Mesodermal cell (in vitro differentiated cells): ENCODE data around the gene RRAGA. TPM values are rescaled to one million over a fixed set of nuclear protein-coding genes. Genes with fewer than 3 reads are reported as not detected.
"Not testable (repeated sequence)": the region's sequence is repeated elsewhere in the genome, so short reads cannot be mapped to it uniquely, and the experiment has no call there.

Experiments
- H3K27ac ChIP-seq: 2 replicates; pipeline ENCODE4 v1.7.0; 2013; ENCODE audit warnings: mild to moderate bottlenecking, low read depth, low read length, moderate library complexity; ENCODE audit not compliant: severe bottlenecking
- H3K36me3 ChIP-seq: 2 replicates; pipeline ENCODE4 v1.7.1; 2013; ENCODE audit warnings: mild to moderate bottlenecking, low read length, moderate library complexity; ENCODE audit not compliant: control insufficient read depth, insufficient read depth
- H3K4me1 ChIP-seq: one replicate; pipeline ENCODE4 v1.7.1; 2013; ENCODE audit warnings: mild to moderate bottlenecking, low read length; ENCODE audit not compliant: insufficient read depth, control insufficient read depth, poor library complexity, severe bottlenecking
- H3K4me3 ChIP-seq: 2 replicates; pipeline ENCODE4 v1.7.0; 2013; ENCODE audit warnings: low read length, control low read depth, mild to moderate bottlenecking; ENCODE audit not compliant: insufficient read depth, poor library complexity, severe bottlenecking; ENCODE audit errors: extremely low read depth
- H3K9me3 ChIP-seq: 2 replicates; pipeline ENCODE4 v1.7.1; 2013; ENCODE audit warnings: mild to moderate bottlenecking, low read length, moderate library complexity; ENCODE audit not compliant: control insufficient read depth
- WGBS, 2 experiments: methylation state at CpG; one replicate each; pipeline ENCODE4 v1.1.5; 2013; ENCODE audit warnings: missing lambda C conversion rate in 2 of 2; ENCODE audit not compliant: insufficient coverage in 2 of 2; 5-methylcytosine and 5-hydroxymethylcytosine counted together
- polyA plus RNA-seq, 2 experiments: library from polyadenylated mRNA; stranded (reverse); fragments of 50-300 nt; gene quantifications; one replicate each; pipeline ENCODE4 v1.2.3, GENCODE V29; 2013

Gene RRAGA, protein sequence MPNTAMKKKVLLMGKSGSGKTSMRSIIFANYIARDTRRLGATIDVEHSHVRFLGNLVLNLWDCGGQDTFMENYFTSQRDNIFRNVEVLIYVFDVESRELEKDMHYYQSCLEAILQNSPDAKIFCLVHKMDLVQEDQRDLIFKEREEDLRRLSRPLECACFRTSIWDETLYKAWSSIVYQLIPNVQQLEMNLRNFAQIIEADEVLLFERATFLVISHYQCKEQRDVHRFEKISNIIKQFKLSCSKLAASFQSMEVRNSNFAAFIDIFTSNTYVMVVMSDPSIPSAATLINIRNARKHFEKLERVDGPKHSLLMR
- polyA plus RNA-seq (2013, experiment 1 of 2), result 83.9 TPM
- 74.8 TPM for polyA plus RNA-seq (2013, experiment 2 of 2)

DNA sequence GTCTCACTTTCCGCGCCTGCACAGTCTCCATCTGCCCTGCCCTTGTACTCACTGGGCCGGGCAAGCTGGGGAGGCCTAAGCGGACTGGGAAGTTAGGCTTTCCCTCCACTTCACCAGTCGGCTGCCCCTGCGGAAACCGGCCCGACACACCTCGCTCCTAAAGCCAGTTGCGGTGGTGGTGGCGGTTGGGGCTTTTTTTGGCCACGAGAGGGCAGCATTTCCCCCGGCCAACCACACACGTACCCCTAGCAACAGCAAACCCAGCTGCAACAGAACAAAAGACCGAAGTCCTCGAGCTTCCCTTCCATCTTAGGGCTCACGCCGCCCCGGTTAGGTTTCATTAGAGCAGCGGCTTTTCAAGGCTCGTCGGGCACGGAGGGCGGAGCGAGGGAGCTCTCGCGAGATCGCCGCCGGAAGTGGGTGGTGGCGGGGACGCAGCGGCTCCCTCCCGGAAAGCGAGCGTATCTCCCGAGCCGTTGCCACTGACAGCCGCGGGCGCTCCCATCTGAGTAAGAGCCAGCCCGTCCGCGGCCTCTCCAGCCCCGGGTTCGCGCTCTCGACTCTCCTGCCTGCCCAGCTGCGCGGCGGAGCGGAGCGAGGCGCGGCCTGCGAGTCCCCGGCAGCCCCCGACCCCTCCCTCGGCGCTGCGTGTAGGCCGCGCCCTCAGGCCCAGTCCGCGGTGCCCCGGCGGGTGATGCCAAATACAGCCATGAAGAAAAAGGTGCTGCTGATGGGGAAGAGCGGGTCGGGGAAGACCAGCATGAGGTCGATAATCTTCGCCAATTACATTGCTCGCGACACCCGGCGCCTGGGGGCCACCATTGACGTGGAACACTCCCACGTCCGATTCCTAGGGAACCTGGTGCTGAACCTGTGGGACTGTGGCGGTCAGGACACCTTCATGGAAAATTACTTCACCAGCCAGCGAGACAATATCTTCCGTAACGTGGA is at the start of gene RRAGA:
Gene RRAGA, plus strand, starts transcription at position 462 of the 951 bp plus-strand sequence. Its CDS starts 233 bp downstream, at position 695.
- no peaks in the 10 kb centered on the region for H3K36me3 ChIP-seq
- WGBS, 2 experiments, result 0 to 1% methylated on average over 63 to 77 of the region's 82 CpGs
- H3K4me1 ChIP-seq, result no peaks in the 10 kb centered on the region
- peak within 1 kb of the TSS; percentile 97 for H3K27ac ChIP-seq
- H3K4me3 ChIP-seq, result peak within 1 kb of the TSS; percentile 96
- H3K9me3 ChIP-seq, result no peaks in the 10 kb centered on the region

DNA sequence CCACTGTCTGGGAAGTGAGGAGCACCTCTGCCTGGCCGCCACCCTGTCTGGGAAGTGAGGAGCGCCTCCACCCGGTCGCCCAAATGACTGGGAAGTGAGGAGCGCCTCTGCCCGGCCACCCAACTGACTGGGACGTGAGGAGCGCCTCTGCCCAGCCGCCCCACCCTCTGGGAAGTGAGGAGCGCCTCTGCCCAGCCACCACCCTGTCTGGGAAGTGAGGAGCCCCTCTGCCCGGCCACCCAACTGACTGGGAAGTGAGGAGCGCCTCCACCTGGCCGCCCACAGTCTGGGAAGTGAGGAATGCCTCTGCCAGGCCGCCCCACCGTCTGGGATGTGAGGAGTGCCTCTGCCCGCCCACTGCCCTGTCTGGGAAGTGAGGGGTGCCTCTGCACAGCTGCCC is 49.1 kb upstream of the RRAGA start:
- no peak overlapping the region for H3K4me3 ChIP-seq
- H3K27ac ChIP-seq, result no peak overlapping the region
- H3K9me3 ChIP-seq, result peaks cover 10% of the 10 kb centered on the region
- H3K4me1 ChIP-seq, result no peaks in the 10 kb centered on the region
- WGBS, 2 experiments, result 80 to 81% methylated on average over 9 to 16 of the region's 16 CpGs
- H3K36me3 ChIP-seq, result no peaks in the 10 kb centered on the region

DNA sequence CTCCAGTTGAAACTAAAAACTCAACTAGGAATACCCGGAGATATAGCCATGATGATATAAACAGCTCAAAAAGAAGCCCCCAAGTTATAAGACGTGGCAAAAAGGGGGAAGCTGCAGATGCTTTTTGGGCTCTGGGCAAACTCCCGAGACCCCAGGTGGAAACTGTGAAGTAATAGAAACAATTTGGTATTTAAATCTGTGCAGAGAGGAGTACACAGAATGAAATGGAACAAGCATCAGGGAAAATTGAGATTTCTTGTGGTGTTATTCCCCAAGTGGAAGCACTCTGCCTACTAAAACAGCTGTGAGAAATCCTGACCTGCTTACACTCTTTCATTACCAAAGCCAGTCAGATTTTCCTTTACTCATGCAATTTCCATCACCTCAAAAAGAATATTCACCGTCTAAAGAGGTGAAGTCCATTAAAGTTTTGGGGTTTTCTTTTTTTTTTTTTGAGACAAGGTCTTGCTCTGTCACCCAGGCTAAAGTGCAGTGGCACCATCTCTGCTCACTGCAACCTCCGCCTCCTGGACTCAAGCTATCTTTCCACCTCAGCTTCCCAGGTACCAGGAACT is 39.7 kb upstream of the RRAGA start:
- WGBS, 2 experiments, result 86 to 91% methylated on average over 3 of the region's 5 CpGs
- H3K4me3 ChIP-seq, result no peak overlapping the region
- no peaks in the 10 kb centered on the region for H3K4me1 ChIP-seq
- no peaks in the 10 kb centered on the region for H3K9me3 ChIP-seq
- no peaks in the 10 kb centered on the region for H3K36me3 ChIP-seq
- H3K27ac ChIP-seq, result no peak overlapping the region

DNA sequence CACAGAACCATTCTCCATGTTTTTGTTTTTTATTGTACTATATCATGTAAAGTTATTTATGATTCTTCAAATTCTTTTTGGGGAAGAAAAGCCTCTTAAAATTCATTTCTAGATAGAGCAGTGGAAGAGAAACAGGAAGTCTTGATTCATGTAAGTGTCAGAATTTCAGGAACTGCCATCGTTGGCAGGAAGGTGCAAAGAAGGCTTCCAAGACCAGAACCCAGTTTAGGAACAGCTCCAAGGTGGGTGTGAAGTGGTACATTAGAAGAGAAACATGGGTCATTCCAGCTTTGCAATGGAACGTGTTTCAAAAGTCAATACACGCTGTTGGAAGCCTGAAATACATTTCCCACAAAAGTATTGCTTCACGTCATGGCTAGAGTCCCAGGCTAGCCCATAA is 31.0 kb upstream of the RRAGA start:
- no peaks in the 10 kb centered on the region for H3K36me3 ChIP-seq
- WGBS, 2 experiments, result 86 to 88% methylated on average over 4 of the region's 4 CpGs
- H3K4me3 ChIP-seq, result no peak overlapping the region
- no peak overlapping the region for H3K27ac ChIP-seq
- H3K9me3 ChIP-seq, result no peaks in the 10 kb centered on the region
- no peaks in the 10 kb centered on the region for H3K4me1 ChIP-seq

DNA sequence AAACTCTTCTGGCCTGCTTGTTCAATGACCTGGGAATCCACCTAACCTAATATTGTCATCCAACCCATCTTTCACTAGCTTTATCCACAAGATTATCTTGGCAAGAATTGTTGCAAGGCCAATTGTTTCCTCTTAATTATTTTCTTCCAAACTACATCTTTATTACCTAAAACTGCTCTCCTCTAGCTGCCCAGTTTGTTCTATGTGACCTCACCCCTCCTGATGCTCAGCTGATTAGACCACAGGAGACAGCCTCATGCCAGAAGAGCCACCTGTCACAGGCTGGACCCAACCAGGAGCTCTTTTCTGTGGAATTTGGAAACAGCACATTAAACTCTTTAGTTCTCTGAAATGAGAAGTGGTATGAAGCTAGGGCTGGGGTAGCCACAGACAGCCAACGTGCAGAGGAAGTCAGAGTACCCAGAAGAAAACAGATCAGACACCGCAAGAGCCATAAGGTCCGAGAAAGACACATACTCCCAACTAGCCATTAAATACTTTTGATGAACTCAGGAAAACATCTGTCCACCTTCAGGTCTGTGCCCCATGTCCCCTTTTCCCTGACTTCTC is 28.3 kb upstream of the RRAGA start:
- no peaks in the 10 kb centered on the region for H3K4me1 ChIP-seq
- WGBS, 2 experiments, result 87% methylated on average over 3 of the region's 3 CpGs; no CpG with 5 or more reads in 1 of the 2 experiments
- no peak overlapping the region for H3K4me3 ChIP-seq
- no peaks in the 10 kb centered on the region for H3K9me3 ChIP-seq
- H3K36me3 ChIP-seq, result no peaks in the 10 kb centered on the region
- no peak overlapping the region for H3K27ac ChIP-seq

DNA sequence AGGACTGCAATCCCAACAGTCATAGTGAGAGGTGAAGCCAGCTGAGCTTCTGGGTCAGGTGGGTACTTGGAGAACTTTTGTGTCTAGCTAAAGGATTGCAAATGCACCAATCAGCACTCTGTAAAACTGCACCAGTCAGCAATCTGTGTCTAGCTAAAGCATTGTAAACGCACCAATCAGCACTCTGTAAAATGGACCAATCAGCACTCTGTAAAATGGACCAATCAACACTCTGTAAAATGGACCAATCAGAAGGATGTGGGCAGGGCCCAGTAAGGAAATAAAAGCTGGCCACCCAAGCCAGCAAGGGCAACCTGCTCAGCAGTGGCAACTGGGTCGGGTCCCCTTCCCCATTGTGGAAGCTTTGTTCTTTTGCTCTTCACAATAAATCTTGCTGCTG is 27.6 kb upstream of the RRAGA start:
- H3K4me3 ChIP-seq, H3K36me3 ChIP-seq, H3K9me3 ChIP-seq, H3K27ac ChIP-seq, H3K4me1 ChIP-seq: not testable (repeated sequence)
- WGBS, 2 experiments, result 94 to 96% methylated on average over 2 of the region's 2 CpGs

DNA sequence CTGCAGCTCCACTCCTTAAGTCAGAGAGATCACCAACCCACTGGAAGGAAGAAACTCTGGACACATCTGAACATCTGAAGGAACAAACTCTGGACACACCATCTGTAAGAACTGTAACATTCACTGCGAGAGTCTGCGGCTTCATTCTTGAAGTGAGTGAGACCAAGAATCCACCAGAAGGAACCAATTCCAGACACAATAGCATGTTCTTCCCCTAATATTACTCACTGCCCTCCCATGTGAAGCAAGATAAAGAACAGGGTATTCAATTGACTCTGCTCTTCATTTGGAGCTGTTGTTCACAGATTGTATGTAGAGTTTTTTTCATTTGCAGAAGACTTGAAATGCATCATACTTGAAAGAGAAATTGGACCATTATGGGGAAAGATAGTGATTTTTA is 27.0 kb upstream of the RRAGA start:
- Histone ChIP-seq H3K36me3 (no peaks in the 10 kb centered on the region), H3K27ac (no peak overlapping the region), H3K4me3 (no peak overlapping the region), H3K9me3 (no peaks in the 10 kb centered on the region), H3K4me1 (no peaks in the 10 kb centered on the region)
- WGBS, 2 experiments, result 100% methylated on average over 2 of the region's 2 CpGs

DNA sequence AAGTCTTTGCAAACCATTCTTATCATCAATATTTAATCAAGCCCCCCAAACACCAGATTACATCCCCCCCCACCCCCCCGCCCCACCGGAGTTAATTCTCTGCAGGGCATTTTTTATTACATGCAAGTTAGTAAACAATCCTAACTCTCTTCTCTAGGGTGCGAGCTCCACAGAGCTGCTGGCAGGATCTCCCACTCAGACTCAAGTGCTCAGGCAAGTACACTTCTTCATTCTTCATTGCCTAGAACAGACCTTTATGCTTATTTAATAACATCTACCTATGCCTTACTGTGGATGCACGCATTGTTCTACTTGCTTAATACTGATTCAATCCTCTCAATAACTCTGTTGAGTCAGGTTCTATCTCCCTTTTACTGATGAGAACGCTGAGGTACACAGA is 26.1 kb upstream of the RRAGA start:
- Histone ChIP-seq H3K9me3 (no peaks in the 10 kb centered on the region), H3K36me3 (no peaks in the 10 kb centered on the region), H3K4me3 (no peak overlapping the region), H3K27ac (no peak overlapping the region), H3K4me1 (no peaks in the 10 kb centered on the region)
- 80 to 91% methylated on average over 3 of the region's 5 CpGs for WGBS, 2 experiments

DNA sequence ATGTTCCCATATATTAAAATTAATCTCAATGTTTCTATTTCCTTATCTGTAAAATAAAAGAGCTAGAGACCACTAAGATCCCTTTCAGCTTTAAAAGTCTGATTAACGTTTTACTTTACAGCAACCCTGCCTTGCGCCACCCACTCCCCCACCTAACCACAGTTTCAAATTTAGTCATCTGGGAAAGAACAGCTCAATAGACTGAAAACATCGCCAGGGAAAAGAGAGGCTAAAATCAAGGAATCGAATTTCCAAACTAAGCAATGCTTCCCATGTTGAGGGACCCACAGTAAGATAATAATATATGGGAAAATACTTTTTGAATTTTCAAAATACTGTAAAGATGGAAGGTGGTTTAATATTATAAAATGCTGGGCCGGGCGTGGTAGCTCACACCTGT is 22.9 kb upstream of the RRAGA start:
- no peak overlapping the region for H3K4me3 ChIP-seq
- WGBS, 2 experiments, result 92 to 95% methylated on average over 2 to 4 of the region's 6 CpGs

DNA sequence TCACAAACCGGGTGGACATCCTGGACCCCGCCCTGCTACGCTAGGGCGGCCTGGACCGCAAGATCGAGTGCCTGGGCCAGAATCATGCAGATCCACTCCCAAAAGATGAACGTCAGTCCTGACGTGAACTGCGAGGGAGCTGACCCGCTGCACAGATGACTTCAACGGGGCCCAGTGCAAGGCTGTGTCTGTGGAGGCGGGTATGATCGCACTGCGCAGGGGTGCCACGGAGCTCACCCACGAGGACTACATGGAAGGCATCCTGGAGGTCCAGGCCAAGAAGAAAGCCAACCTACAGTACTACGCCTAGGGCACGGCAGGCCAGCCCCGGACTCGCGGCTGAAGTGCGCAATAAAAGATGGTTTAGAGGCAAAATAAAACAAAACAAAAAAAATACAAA is 21.4 kb upstream of the RRAGA start:
- no peaks in the 10 kb centered on the region for H3K4me1 ChIP-seq
- no peaks in the 10 kb centered on the region for H3K9me3 ChIP-seq
- H3K36me3 ChIP-seq, result no peaks in the 10 kb centered on the region
- no peak overlapping the region for H3K4me3 ChIP-seq
- 91 to 93% methylated on average over 15 to 16 of the region's 22 CpGs for WGBS, 2 experiments
- H3K27ac ChIP-seq, result no peak overlapping the region

More for the DNA sequence above, 22.9 kb upstream of the RRAGA start:
- Histone ChIP-seq H3K36me3 (no peaks in the 10 kb centered on the region), H3K27ac (no peak overlapping the region), H3K4me1 (no peaks in the 10 kb centered on the region), H3K9me3 (no peaks in the 10 kb centered on the region)
